ENCODE measurements around the gene CLRN3.

Gene CLRN3

DNA sequence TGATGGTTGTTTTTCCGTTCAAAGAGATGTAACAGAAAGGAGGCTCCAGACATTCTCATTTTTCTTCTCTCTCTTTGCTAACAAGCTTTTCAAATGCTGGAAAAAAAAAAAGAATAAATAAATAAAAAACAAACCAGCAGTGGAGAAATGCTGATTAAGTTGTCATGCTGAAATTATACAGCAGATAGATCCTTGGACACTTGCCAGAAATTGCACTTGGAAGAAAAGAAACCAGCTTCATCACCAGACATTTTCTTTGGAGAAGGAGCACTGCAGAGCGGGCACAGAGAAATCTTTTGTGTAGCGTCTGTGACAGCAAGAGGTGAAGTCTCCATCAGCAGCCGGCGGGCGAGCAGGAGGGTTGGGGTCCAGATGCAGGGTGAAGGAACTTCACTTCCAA, 55.8 kb downstream of the CLRN3 start:
- no peaks in the 10 kb centered on the region for H3K9me3 ChIP-seq (ENCODE audit: control insufficient read depth, low read length)
- no peak overlapping the region for H3K4me3 ChIP-seq (ENCODE audit: extremely low read depth, insufficient read depth, low read length, poor library complexity, severe bottlenecking)
- 91 to 94% methylated on average over 5 of the region's 6 CpGs for WGBS, 2 experiments (ENCODE audit: insufficient coverage in 2 of 2)

DNA sequence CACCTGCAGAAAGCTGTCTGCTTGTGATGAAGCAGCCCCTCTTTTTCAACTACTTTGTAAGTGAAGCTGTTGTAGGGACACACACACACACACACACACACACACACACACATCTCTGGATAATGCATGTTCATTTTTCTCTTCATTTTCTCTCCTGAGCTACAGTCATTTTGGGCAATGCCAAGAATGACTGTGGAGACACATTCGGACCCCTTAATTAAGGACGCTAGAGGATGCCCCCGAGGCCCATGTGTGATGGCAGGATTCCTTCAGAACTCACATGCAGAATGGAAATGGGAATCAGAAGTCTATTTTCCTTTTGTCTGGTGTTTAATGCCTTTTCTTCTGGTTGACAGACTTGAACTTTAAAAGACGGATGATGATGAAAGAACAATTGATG, 56.6 kb downstream of the CLRN3 start:
- Histone ChIP-seq H3K9me3 (ENCODE audit: control insufficient read depth, low read length) (no peaks in the 10 kb centered on the region), H3K4me3 (ENCODE audit: extremely low read depth, insufficient read depth, low read length, poor library complexity, severe bottlenecking) (no peak overlapping the region), H3K36me3 (ENCODE audit: control insufficient read depth, insufficient read depth, low read length) (no peaks in the 10 kb centered on the region), H3K4me1 (ENCODE audit: control insufficient read depth, insufficient read depth, low read length, poor library complexity, severe bottlenecking) (no peaks in the 10 kb centered on the region), H3K27ac (ENCODE audit: low read depth, low read length, severe bottlenecking) (no peak overlapping the region)
- 90 to 96% methylated on average over 3 of the region's 4 CpGs for WGBS, 2 experiments (ENCODE audit: insufficient coverage in 2 of 2)

More for the DNA sequence above, 55.8 kb downstream of the CLRN3 start:
- H3K27ac ChIP-seq (ENCODE audit: low read depth, low read length, severe bottlenecking): no peak overlapping the region
- H3K4me1 ChIP-seq (ENCODE audit: control insufficient read depth, insufficient read depth, low read length, poor library complexity, severe bottlenecking): no peaks in the 10 kb centered on the region
- H3K36me3 ChIP-seq (ENCODE audit: control insufficient read depth, insufficient read depth, low read length): no peaks in the 10 kb centered on the region

DNA sequence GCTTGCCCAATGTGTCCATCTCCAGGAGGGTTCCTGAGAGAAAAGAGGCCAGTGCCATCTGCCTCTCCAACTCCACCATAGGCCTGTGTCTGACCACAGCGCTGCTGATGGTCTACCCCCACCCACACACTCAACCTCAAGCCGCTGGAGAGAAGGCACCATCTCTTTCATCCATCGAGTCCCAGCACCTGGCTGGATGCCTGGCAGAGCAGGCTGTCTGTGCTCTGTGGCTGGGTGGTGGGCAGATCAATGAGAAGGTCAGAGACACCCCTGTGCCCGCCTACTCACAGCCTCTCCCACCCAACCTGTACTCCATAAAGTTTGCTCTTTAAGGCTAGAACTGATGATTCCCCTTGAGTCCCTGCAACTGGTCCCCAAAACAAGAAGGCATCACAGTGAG, 58.0 kb downstream of the CLRN3 start:
- no peak overlapping the region for H3K4me3 ChIP-seq (ENCODE audit: extremely low read depth, insufficient read depth, low read length, poor library complexity, severe bottlenecking)
- no CpG with 5 or more reads among the region's 4 CpGs for WGBS, 2 experiments (ENCODE audit: insufficient coverage in 2 of 2)
- no peaks in the 10 kb centered on the region for H3K9me3 ChIP-seq (ENCODE audit: control insufficient read depth, low read length)
- H3K36me3 ChIP-seq (ENCODE audit: control insufficient read depth, insufficient read depth, low read length): no peaks in the 10 kb centered on the region
- no peaks in the 10 kb centered on the region for H3K4me1 ChIP-seq (ENCODE audit: control insufficient read depth, insufficient read depth, low read length, poor library complexity, severe bottlenecking)
- no peak overlapping the region for H3K27ac ChIP-seq (ENCODE audit: low read depth, low read length, severe bottlenecking)

- Histone ChIP-seq H3K9me3 (ENCODE audit: control insufficient read depth, low read length) (no peaks in the 10 kb centered on the region), H3K36me3 (ENCODE audit: control insufficient read depth, insufficient read depth, low read length) (no peaks in the 10 kb centered on the region), H3K4me3 (ENCODE audit: extremely low read depth, insufficient read depth, low read length, poor library complexity, severe bottlenecking) (no peak overlapping the region), H3K27ac (ENCODE audit: low read depth, low read length, severe bottlenecking) (no peak overlapping the region), H3K4me1 (ENCODE audit: control insufficient read depth, insufficient read depth, low read length, poor library complexity, severe bottlenecking) (no peaks in the 10 kb centered on the region)
- WGBS, 2 experiments (ENCODE audit: insufficient coverage in 2 of 2): 94 to 96% methylated on average over 3 to 5 of the region's 7 CpGs
These were observed 58.5 kb downstream of the CLRN3 start for GRCh38 chr10:127834221-127834620.

DNA sequence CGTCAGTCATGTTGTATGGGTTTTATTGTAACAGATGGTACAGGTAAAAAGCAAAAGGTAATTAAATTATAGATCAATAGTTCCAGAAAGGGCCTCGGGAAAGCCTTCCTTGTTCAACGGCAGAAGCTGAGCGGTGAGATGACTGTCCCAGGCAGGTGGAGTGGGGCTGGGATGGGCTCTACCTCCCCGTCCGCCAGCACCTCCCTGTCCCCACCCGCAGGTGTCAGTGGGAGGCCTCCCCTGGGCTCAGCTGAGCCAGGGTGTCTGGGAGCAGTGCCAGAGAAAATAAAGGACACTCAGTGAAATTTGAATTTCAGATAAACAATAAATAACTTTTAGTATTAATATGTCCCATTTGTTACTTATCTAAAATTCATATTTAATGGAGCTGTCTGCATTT, 58.9 kb downstream of the CLRN3 start:
- H3K4me1 ChIP-seq (ENCODE audit: control insufficient read depth, insufficient read depth, low read length, poor library complexity, severe bottlenecking): no peaks in the 10 kb centered on the region
- no peak overlapping the region for H3K27ac ChIP-seq (ENCODE audit: low read depth, low read length, severe bottlenecking)
- H3K36me3 ChIP-seq (ENCODE audit: control insufficient read depth, insufficient read depth, low read length): no peaks in the 10 kb centered on the region
- no peaks in the 10 kb centered on the region for H3K9me3 ChIP-seq (ENCODE audit: control insufficient read depth, low read length)
- no peak overlapping the region for H3K4me3 ChIP-seq (ENCODE audit: extremely low read depth, insufficient read depth, low read length, poor library complexity, severe bottlenecking)
- 90 to 97% methylated on average over 1 to 4 of the region's 7 CpGs for WGBS, 2 experiments (ENCODE audit: insufficient coverage in 2 of 2)

GRCh38 chr10:127832501-127832900, 60.2 kb downstream of the CLRN3 start:
- no peaks in the 10 kb centered on the region for H3K4me1 ChIP-seq (ENCODE audit: control insufficient read depth, insufficient read depth, low read length, poor library complexity, severe bottlenecking)
- no peak overlapping the region for H3K27ac ChIP-seq (ENCODE audit: low read depth, low read length, severe bottlenecking)
- H3K4me3 ChIP-seq (ENCODE audit: extremely low read depth, insufficient read depth, low read length, poor library complexity, severe bottlenecking): no peak overlapping the region
- H3K9me3 ChIP-seq (ENCODE audit: control insufficient read depth, low read length): no peaks in the 10 kb centered on the region
- 72 to 85% methylated on average over 3 to 4 of the region's 4 CpGs for WGBS, 2 experiments (ENCODE audit: insufficient coverage in 2 of 2)
- H3K36me3 ChIP-seq (ENCODE audit: control insufficient read depth, insufficient read depth, low read length): no peaks in the 10 kb centered on the region

DNA sequence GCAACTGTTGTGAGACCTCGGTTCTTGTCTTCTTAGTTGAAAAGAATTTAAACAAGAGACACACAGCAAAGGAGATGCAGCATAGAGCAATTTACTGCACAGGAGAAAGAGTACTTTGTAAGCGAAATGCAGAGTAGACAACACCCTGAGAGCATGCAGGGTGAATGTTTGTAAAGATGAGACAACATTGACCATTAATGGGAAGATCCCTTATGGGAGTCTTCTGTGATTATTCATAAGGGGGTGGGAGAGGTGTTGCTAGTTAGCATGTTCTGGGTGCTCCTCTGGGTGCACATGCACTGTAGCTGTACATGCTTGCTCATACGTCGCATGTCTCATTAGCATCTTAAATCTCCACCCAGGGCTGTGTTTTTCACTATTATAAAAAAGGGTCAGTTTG, 62.3 kb downstream of the CLRN3 start:
- Histone ChIP-seq H3K4me1 (ENCODE audit: control insufficient read depth, insufficient read depth, low read length, poor library complexity, severe bottlenecking) (no peaks in the 10 kb centered on the region), H3K9me3 (ENCODE audit: control insufficient read depth, low read length) (no peaks in the 10 kb centered on the region), H3K36me3 (ENCODE audit: control insufficient read depth, insufficient read depth, low read length) (no peaks in the 10 kb centered on the region), H3K27ac (ENCODE audit: low read depth, low read length, severe bottlenecking) (no peak overlapping the region), H3K4me3 (ENCODE audit: extremely low read depth, insufficient read depth, low read length, poor library complexity, severe bottlenecking) (no peak overlapping the region)
- 76 to 96% methylated on average over 2 of the region's 4 CpGs for WGBS, 2 experiments (ENCODE audit: insufficient coverage in 2 of 2)

All from mesodermal cell (in vitro differentiated cells).